ENCODE data around the gene RPN2. TPM values are rescaled to one million over a fixed set of nuclear protein-coding genes. Genes with fewer than 3 reads are reported as not detected.

Gene RPN2
- total and polyA plus RNA-seq, 9 of the 15 experiments (the other 6 are each of a cell fraction or from before 2014, with no cell fraction given) = 168 to 548 (median 325) TPM

- TF ChIP-seq ZFPM2 (CRISPR knock-in tag; IDR thresholded peaks at IDR 0.05) (no peak), PCBP1 (IDR thresholded peaks at IDR 0.05; ENCODE audit: low read depth, low read length, poor library complexity, severe bottlenecking) (peak; percentile 97), ELF2 (CRISPR knock-in tag; IDR thresholded peaks at IDR 0.05) (peak; percentile 82), PRMT5 (CRISPR knock-in tag; IDR thresholded peaks at IDR 0.05) (no peak), PREB (CRISPR knock-in tag; IDR thresholded peaks at IDR 0.05) (no peak), ZBTB49 (CRISPR knock-in tag; IDR thresholded peaks at IDR 0.05; ENCODE audit: borderline replicate concordance) (no peak), ZNF408 (CRISPR knock-in tag; IDR thresholded peaks at IDR 0.05; ENCODE audit: low read depth) (no peak), ZNF12 (CRISPR knock-in tag; IDR thresholded peaks at IDR 0.05) (no peak), HNRNPUL1 (IDR thresholded peaks at IDR 0.05; ENCODE audit: low read length) (no peak), ZNF140 (CRISPR knock-in tag; IDR thresholded peaks at IDR 0.05) (no peak), THRA (IDR thresholded peaks at IDR 0.05) (no peak), CBX5 (IDR thresholded peaks at IDR 0.05; ENCODE audit: borderline replicate concordance, low read depth) (no peak), NFE2 (IDR thresholded peaks at IDR 0.05; ENCODE audit: low read depth) (no peak), MAFG (tag; conservative IDR thresholded peaks at IDR 0.05) (no peak), MXD1 (CRISPR knock-in tag; IDR thresholded peaks at IDR 0.05; ENCODE audit: borderline replicate concordance, poor library complexity, severe bottlenecking) (no peak), PPARD (CRISPR knock-in tag; IDR thresholded peaks at IDR 0.05) (no peak), NFE2L1 (tag; IDR thresholded peaks at IDR 0.05; ENCODE audit: borderline replicate concordance, low read depth) (no peak), HDGF (IDR thresholded peaks at IDR 0.05) (no peak), ZNF431 (CRISPR knock-in tag; IDR thresholded peaks at IDR 0.05) (peak; percentile 17; the same call in 1 of the 2 replicates), DEAF1 (CRISPR knock-in tag; IDR thresholded peaks at IDR 0.05) (no peak), NR2C2 (CRISPR knock-in tag; IDR thresholded peaks at IDR 0.05) (no peak), NR2C2 (tag; IDR thresholded peaks at IDR 0.05) (peak; percentile 77)
Measured at GRCh38 chr20:37178839-37179682, at the start of gene RPN2, which contains the start of gene MROH8 (continued).
